ENCODE data around the gene STIM1.
A peak's percentile ranks its signal among the peaks of the same experiment; 100 is the strongest.

Gene STIM1

DNA sequence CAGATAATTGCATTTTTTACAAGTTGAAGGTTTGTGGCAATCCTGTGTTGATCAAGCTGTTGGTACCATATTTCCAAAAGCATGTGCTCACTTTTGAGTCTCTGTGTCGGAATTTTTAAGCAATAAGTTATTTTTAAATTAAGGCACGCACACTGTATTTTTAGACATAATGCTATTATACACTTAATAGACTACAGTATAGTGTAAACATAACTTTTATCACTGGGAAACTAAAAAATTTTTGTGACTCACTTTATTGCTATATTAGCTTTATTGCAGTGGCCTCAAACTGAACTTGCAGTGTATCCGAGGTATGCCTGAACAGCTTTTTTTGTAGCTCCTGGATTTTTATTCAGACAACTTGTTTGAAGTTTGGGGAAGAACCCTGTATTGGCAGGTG is 207.9 kb downstream of the STIM1 start:
- TF ChIP-seq, protein P1, sequence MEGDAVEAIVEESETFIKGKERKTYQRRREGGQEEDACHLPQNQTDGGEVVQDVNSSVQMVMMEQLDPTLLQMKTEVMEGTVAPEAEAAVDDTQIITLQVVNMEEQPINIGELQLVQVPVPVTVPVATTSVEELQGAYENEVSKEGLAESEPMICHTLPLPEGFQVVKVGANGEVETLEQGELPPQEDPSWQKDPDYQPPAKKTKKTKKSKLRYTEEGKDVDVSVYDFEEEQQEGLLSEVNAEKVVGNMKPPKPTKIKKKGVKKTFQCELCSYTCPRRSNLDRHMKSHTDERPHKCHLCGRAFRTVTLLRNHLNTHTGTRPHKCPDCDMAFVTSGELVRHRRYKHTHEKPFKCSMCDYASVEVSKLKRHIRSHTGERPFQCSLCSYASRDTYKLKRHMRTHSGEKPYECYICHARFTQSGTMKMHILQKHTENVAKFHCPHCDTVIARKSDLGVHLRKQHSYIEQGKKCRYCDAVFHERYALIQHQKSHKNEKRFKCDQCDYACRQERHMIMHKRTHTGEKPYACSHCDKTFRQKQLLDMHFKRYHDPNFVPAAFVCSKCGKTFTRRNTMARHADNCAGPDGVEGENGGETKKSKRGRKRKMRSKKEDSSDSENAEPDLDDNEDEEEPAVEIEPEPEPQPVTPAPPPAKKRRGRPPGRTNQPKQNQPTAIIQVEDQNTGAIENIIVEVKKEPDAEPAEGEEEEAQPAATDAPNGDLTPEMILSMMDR (IDR thresholded peaks at IDR 0.05), result no peak
- H3K4me3 ChIP-seq, result no peak overlapping the region
- H3K27ac ChIP-seq, result peak overlapping the region in 1 of 2 donors; percentile 40
- no peak for DNase-seq (ENCODE audit: low spot score)

DNA sequence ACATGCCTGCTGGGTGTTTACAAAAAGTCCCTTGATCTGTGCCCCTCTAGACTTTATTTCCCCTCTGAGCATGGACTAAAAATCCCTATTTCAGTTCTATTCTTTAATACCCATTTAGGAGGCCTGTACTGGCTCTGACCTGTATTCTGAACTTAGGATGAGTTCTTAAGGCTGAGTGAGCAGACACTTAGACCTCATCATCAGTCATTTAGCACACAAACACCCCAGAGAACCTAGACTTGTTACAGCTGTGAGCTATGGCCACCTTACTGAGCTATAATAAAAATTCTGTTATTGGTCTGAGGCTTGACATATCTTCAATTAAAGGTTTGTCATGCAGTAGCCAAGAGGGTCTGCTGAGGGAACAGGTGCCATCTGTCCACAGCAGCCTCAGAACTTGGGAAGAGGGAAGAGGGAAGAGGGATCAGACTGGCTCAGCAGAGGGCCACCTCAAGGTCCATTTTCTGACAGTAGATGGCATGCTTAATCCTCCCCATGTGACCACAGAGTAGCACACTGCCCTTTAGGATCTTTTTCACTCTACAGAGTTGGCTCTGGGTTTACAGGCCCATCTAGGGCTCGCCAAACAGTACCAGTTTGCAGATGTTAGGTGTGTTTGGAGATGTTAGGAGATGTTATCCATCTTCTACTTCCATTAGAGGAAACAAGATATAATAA is 209.0 kb downstream of the STIM1 start:
- DNase-seq (ENCODE audit: low spot score), result no peak
- H3K27ac ChIP-seq, result peak overlapping the region; percentile 40 to 42
- TF ChIP-seq, protein P1 (IDR thresholded peaks at IDR 0.05), result no peak
- no peak overlapping the region for H3K4me3 ChIP-seq

DNA sequence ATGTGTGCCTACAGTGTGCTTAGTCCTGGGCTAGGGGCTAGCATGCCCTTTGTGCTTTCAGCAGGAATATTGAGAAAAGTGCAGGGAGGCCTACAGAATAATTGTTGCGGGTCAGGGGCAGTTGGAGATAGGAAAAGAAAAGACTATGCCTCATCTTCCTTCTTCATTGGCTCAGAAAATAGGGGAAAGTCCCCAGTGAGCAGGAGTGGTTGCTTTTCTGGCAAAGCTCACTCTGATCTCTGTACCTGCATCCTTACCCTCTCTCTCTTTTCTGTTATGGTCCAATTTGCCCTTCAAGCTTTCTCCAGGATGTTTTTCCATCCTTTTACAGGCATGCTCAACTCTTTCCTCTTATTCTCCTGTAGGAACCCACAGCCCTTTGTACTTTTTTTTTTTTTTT is 209.6 kb downstream of the STIM1 start:
- TF ChIP-seq, protein P1 (IDR thresholded peaks at IDR 0.05), result no peak
- Histone ChIP-seq H3K4me3 (no peak overlapping the region), H3K27ac (no peak overlapping the region)
- no peak for DNase-seq (ENCODE audit: low spot score)

DNA sequence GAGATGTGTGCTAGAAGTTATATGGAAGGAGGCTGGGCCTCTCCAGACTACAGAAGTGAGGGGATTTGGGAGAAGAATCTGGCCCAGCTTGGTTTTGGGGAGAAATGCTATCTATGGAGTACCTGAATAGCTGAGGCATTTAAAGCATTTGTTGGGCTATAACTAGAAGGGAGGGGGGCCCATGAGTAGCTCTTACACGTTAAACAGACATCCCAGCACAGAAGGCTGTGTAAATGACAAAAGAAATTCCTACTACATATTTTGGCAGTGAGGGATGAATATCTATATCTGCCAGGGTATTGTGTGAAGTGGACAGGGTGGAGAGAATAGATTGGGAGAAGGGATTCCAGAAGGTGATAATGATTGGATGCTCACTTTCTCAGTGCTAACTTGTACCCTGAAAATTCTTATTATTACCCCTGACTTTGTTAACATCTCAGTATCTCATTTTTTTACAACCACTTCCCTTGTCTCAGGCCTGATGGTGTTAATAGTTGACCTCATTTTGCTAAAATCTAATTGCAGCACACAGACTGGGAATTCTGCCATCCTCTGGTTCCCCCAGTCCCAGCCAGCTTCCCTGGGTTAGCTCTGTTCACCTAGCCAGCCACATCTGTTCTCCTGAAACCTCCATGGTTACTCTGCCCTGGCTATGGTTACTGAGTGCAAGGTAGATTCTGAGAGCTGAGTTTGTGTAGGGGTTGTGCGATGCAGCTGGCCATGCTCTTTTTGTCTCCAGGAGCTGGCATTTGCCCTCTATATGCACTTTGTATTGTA is 210.3 kb downstream of the STIM1 start:
- TF ChIP-seq, protein P1 (IDR thresholded peaks at IDR 0.05), result no peak
- DNase-seq (ENCODE audit: low spot score), result no peak
- H3K27ac ChIP-seq, result no peak overlapping the region

DNA sequence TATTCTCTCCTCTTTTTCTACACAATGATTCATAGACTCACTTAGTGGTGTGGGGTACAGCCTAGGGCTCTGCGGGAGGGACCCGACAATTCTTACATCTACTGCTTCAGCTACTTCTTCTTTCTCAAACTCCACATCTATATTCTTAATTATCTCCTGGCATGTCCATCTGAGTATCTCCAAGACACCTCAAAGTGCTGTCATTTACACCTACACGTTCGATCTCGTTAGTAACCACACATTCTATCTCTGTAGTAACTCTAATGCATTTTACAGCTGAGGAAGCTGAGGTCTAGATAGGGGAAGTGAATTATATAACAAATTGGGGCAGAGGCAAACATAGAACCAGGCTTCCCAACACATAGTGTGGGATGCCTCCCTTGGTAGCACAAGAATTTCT is 211.4 kb downstream of the STIM1 start:
- DNase-seq (ENCODE audit: low spot score), result no peak
- Histone ChIP-seq H3K27ac (no peak overlapping the region), H3K4me3 (no peak overlapping the region)
- TF ChIP-seq, protein P1 (IDR thresholded peaks at IDR 0.05), result no peak

More for the DNA sequence above, 210.3 kb downstream of the STIM1 start:
- no peak overlapping the region for H3K4me3 ChIP-seq

DNA sequence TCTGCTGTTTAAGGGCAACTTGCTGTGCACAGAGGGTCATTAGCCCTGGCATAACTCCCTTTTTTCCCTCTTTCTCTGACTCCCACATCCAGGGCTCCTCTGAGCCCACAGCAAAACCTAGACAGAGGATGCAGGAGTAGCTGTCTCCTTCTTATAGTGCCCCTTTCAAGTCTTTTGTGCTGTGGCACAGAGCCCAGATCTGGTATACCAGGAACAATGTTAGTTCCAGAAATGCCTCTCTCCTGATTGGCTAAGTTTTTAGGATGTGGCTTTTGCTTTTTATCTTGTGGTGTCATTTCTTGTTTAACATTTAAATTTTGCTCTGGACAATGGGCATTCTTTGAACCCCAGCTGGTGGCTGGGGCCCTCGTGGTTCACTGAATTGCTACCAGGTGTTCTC is 213.5 kb downstream of the STIM1 start:
- H3K27ac ChIP-seq, result no peak overlapping the region
- DNase-seq (ENCODE audit: low spot score), result no peak

More for the DNA sequence above, 213.5 kb downstream of the STIM1 start:
- TF ChIP-seq, protein P1 (IDR thresholded peaks at IDR 0.05), result no peak
- H3K4me3 ChIP-seq, result no peak overlapping the region

Data from coronary artery (tissue), 2 donors.